K562 (cell line): ENCODE measurements around the gene GBP7. TPM values are rescaled to one million over a fixed set of nuclear protein-coding genes. Genes with fewer than 3 reads are reported as not detected.
A peak's percentile ranks its signal among the peaks of the same experiment; 100 is the strongest.

ENCODE experiments used
- CBX3 ChIP-seq, 2 experiments: IDR thresholded peaks; 1 replicate in 1 of 2; 2 replicates in 1 of 2; pipeline ENCODE4 v1.6.1; 2012; ENCODE audit warnings: inconsistent platforms in 2 of 2, low read length in 2 of 2, borderline replicate concordance in 1 of 2, control low read depth in 1 of 2
- HDAC6 ChIP-seq: IDR thresholded peaks from 2 replicates; pipeline ENCODE4 v1.6.1; 2012; ENCODE audit warnings: low read depth, mild to moderate bottlenecking, control low read depth, inconsistent platforms, low read length, moderate library complexity
- HNRNPLL ChIP-seq: fragments of 200-400 bp; formaldehyde crosslinking; IDR thresholded peaks from 2 replicates; pipeline ENCODE4 v1.6.1; 2017; ENCODE audit warnings: low read length, low read depth, mild to moderate bottlenecking; ENCODE audit not compliant: poor library complexity, severe bottlenecking
- MTA2 ChIP-seq: fragments of 450-650 bp; IDR thresholded peaks from 2 replicates; pipeline ENCODE4 v1.6.1; 2016; ENCODE audit warnings: low read depth
- MXD1 ChIP-seq: fragments of 250-450 bp; sonication (Bioruptor Pico); IDR thresholded peaks from 2 replicates; pipeline ENCODE4 v1.8.0; 2021; ENCODE audit warnings: borderline replicate concordance, mild to moderate bottlenecking, moderate library complexity; ENCODE audit not compliant: poor library complexity, severe bottlenecking
- NFE2 ChIP-seq: IDR thresholded peaks from 2 replicates; pipeline ENCODE4 v1.6.1; 2014; ENCODE audit warnings: antibody characterized with exemption, low read depth
- PKNOX1 ChIP-seq: fragments of 450-650 bp; IDR thresholded peaks from 2 replicates; pipeline ENCODE4 v1.6.1; 2016
- RBM17 ChIP-seq: fragments of 200-400 bp; formaldehyde crosslinking; IDR thresholded peaks from 2 replicates; pipeline ENCODE4 v1.6.1; 2017; ENCODE audit warnings: low read depth, mild to moderate bottlenecking, low read length, borderline replicate concordance
- RNF2 ChIP-seq: sonication (generic); IDR thresholded peaks from 2 replicates; pipeline ENCODE4 v1.6.1; 2016
- SMARCC2 ChIP-seq: fragments of 450-650 bp; IDR thresholded peaks from 2 replicates; pipeline ENCODE4 v1.6.1; 2017; ENCODE audit warnings: antibody characterized with exemption, moderate library complexity, mild to moderate bottlenecking, low read depth
- SRF ChIP-seq, 2 experiments: fragments of 250-450, 450-650 bp in 1 of 2; sonication (Bioruptor Pico) in 1 of 2; sonication (generic) in 1 of 2; formaldehyde crosslinking; IDR thresholded peaks; 2 replicates each; pipeline versions ENCODE4 v1.5.0 to v1.5.1; 2020 to 2022; ENCODE audit warnings: mild to moderate bottlenecking in 1 of 2, missing genetic modification reagents in 1 of 2
- TBL1XR1 ChIP-seq, 2 experiments: IDR thresholded peaks; 2 replicates each; pipeline ENCODE4 v1.6.1; 2012; ENCODE audit warnings: improper control_type of control experiment in 2 of 2, low read length in 2 of 2, mild to moderate bottlenecking in 1 of 2
- ZNF311 ChIP-seq: fragments of 250-450 bp; sonication (Bioruptor Pico); IDR thresholded peaks from 2 replicates; pipeline ENCODE4 v1.4.0; 2020; ENCODE audit warnings: mild to moderate bottlenecking, moderate library complexity
- ZNF324 ChIP-seq: fragments of 250-450 bp; sonication (Bioruptor Pico); IDR thresholded peaks from 2 replicates; pipeline ENCODE4 v1.4.0; 2020; ENCODE audit warnings: mild to moderate bottlenecking
- polyA plus RNA-seq, 8 experiments: library from polyadenylated mRNA; depleted of rRNA in 4 of 8; stranded (reverse) in 5 of 8; unstranded in 3 of 8; fragments of >200 nt; fragmentation: Nextera tagmentation in 2 of 8; fragmentation: Illumina TruSeq in 1 of 8; extraction: Ambion mirVana in 2 of 8; extraction: Trizol in 1 of 8; gene quantifications; 2 replicates each; pipeline versions ENCODE4 v1.2.1 to v1.2.3, GENCODE V29; 2011 to 2014; ENCODE audit warnings: inconsistent platforms in 1 of 8, missing spikeins in 1 of 8
- total RNA-seq, 7 experiments: library from RNA; depleted of rRNA in 6 of 7; stranded (reverse); fragments of >200 nt in 6 of 7; fragmentation: Illumina TruSeq in 2 of 7; extraction: Trizol in 2 of 7; gene quantifications; 2 replicates each; pipeline versions ENCODE4 v1.2.1 to v1.2.3, GENCODE V29; 2011 to 2021; ENCODE audit warnings: low replicate concordance in 1 of 7
- TF ChIP-seq, protein P1 (sequence below), 2 experiments: fragments of 450-650 bp; IDR thresholded peaks; 2 replicates each; pipeline ENCODE4 v1.6.1; 2018; ENCODE audit warnings: mild to moderate bottlenecking in 2 of 2, low read depth in 1 of 2; ENCODE audit not compliant: partially characterized antibody in 2 of 2
- TF ChIP-seq, protein P2 (sequence below): sonication (generic); formaldehyde crosslinking; IDR thresholded peaks from 2 replicates; pipeline ENCODE4 v1.4.0; 2020; ENCODE audit warnings: mild to moderate bottlenecking, missing genetic modification reagents

Gene GBP7
- total and polyA plus RNA-seq, 9 of the 15 experiments (the other 6 are each of a cell fraction or from before 2014, with no cell fraction given): 0.03 TPM; not detected in 8

GRCh38 chr1:89125913-89126580, 49.8 kb downstream of the GBP7 start, which contains the start of gene GBP2 (continued):
- TF ChIP-seq ZNF311 (no peak), RBM17 (no peak), TBL1XR1 (IDR thresholded peaks at IDR 0.05; ENCODE audit: low read length in 2 of 2) (no peak), SMARCC2 (no peak), RNF2 (no peak), CBX3 (IDR thresholded peaks at IDR 0.05; ENCODE audit: borderline replicate concordance in 1 of 2, low read length in 2 of 2) (no peak), MTA2 (no peak), MXD1 (CRISPR knock-in tag) (no peak), HNRNPLL (no peak), ZNF324 (CRISPR knock-in tag) (no peak), PKNOX1 (peak; percentile 51; the same call in 1 of the 2 replicates), NFE2 (no peak), SRF (CRISPR knock-in tag; IDR thresholded peaks at IDR 0.05) (peak; percentile 81 to 97), HDAC6 (no peak)
- TF ChIP-seq, protein P1, sequence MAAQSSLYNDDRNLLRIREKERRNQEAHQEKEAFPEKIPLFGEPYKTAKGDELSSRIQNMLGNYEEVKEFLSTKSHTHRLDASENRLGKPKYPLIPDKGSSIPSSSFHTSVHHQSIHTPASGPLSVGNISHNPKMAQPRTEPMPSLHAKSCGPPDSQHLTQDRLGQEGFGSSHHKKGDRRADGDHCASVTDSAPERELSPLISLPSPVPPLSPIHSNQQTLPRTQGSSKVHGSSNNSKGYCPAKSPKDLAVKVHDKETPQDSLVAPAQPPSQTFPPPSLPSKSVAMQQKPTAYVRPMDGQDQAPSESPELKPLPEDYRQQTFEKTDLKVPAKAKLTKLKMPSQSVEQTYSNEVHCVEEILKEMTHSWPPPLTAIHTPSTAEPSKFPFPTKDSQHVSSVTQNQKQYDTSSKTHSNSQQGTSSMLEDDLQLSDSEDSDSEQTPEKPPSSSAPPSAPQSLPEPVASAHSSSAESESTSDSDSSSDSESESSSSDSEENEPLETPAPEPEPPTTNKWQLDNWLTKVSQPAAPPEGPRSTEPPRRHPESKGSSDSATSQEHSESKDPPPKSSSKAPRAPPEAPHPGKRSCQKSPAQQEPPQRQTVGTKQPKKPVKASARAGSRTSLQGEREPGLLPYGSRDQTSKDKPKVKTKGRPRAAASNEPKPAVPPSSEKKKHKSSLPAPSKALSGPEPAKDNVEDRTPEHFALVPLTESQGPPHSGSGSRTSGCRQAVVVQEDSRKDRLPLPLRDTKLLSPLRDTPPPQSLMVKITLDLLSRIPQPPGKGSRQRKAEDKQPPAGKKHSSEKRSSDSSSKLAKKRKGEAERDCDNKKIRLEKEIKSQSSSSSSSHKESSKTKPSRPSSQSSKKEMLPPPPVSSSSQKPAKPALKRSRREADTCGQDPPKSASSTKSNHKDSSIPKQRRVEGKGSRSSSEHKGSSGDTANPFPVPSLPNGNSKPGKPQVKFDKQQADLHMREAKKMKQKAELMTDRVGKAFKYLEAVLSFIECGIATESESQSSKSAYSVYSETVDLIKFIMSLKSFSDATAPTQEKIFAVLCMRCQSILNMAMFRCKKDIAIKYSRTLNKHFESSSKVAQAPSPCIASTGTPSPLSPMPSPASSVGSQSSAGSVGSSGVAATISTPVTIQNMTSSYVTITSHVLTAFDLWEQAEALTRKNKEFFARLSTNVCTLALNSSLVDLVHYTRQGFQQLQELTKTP (IDR thresholded peaks at IDR 0.05; ENCODE audit: low read depth in 1 of 2, partially characterized antibody in 2 of 2): peak in 1 of 2 experiments; percentile 30
- TF ChIP-seq, protein P2, sequence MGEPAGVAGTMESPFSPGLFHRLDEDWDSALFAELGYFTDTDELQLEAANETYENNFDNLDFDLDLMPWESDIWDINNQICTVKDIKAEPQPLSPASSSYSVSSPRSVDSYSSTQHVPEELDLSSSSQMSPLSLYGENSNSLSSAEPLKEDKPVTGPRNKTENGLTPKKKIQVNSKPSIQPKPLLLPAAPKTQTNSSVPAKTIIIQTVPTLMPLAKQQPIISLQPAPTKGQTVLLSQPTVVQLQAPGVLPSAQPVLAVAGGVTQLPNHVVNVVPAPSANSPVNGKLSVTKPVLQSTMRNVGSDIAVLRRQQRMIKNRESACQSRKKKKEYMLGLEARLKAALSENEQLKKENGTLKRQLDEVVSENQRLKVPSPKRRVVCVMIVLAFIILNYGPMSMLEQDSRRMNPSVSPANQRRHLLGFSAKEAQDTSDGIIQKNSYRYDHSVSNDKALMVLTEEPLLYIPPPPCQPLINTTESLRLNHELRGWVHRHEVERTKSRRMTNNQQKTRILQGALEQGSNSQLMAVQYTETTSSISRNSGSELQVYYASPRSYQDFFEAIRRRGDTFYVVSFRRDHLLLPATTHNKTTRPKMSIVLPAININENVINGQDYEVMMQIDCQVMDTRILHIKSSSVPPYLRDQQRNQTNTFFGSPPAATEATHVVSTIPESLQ (CRISPR knock-in tag): no peak
